Measurements from ENCODE around the gene APEH.
"Not testable (repeated sequence)": the region's sequence is repeated elsewhere in the genome, so short reads cannot be mapped to it uniquely, and the experiment has no call there.

APEH gene

DNA sequence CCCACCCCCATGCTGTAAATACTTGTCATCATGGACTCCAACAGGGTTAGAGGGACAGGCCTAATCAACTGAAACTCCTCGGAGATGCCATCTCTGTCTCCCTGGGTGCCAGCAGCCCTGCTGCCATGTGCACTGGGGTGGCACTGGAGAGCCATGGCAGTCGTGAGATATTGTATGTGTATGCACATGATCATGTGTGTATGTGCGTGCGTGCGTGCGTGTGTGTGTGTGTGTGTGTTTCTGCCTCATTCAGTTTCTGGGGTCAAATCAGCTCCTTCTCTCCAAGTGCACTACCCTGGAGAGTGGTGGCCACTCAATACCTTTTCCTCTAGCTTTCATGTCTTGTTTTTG, 3.2 kb upstream of the APEH start:
- no peak for DNase-seq

DNA sequence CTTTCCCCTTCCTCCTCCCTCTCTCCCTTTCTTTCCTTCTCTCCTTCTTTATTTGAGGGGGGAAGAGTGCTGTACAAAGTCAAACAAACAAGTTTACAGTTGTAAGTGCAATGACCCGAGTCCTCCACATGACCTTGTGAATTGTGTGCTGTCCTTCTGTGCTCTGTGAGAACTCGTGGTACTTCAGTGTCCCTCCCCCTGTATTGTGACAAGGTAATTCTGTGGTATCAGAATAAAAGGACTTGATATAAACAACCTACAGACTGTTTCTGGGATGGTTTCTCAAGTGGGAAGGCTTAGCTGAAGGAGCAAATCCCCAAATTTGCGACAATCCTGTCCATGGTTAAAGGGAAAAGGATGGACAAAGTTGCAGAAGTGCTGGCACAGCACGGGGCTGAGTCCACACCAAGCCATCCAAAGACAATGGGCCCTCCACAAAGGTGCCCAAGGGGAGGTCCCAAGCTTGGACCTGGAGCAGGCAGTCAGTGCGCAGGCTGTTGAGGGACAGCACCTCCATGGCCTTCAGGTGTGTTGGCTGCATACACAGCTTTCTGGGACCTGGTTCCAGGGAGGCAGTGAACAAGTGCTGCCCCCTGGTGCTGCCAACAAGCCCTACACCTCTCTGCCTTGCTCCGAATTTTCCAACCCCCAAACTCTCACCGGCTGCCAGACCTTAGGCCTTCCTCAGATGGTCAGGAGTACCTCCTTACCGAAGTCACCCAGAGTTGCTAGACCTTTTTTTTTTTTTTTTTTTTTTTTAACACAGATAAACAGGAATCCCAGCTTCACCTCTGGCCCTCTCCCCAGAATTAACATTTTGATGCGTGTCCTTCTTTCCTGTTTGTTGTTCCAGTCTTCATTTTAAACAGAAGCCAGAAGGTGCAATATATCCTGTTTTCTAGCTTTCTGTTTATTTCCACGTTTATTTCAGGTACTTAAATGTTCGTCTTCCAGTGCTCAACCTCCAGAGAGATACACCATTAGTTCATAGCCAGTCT, 2.6 kb upstream of the APEH start:
- DNase-seq, result peak; percentile 87

DNA sequence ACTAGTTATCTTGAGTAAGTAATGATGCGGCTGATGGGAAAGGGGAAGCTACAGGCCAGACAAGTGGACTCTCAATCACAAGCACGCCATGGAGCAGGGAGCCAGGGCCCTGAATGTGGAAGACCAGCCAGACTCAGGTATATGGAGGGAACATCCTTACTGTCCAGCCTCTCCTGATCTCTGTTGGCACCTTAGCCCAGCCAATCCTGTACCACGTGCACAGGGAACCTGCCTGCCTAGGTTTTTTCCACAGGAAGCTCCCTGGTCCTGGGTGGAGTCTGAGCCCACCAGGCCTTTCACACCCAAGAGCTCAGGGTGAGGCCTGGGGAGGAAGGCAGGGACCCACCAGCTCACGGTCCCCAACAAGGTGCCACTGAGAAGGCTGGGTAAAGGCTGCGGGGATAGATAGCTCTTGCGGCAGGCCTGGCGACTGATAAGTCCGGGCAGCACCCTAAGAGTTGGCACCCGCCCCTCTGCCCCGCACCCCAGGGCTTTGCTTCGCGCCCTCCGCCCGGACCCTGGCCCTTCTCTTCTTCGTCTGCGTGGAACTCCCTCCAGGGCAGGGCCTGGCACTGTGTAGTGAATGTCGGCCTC, 933 bp upstream of the APEH start:
- peak; percentile 92 for DNase-seq

DNA sequence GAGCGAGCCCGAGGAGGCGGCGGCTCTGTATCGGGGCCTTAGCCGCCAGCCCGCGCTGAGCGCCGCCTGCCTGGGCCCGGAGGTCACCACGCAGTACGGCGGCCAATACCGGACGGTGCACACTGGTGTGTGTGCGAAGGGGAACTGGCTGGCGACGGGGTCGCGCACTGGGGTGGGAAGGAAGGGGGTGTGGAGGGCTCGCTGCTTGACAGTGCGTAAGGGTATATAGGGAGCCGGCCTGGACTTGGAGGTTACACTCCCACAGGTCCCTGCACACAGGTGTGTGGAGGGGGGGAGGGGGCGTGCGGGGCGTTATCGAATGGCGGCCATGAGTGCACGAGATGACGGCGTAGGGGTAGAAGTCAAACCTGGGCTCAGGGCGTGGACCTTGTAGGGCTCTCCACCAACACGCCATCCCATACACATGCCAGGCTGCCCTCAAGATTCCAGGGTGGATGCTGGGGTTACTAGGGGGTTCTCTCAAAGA, 389 bp downstream of the APEH start:
- no peak for DNase-seq

DNA sequence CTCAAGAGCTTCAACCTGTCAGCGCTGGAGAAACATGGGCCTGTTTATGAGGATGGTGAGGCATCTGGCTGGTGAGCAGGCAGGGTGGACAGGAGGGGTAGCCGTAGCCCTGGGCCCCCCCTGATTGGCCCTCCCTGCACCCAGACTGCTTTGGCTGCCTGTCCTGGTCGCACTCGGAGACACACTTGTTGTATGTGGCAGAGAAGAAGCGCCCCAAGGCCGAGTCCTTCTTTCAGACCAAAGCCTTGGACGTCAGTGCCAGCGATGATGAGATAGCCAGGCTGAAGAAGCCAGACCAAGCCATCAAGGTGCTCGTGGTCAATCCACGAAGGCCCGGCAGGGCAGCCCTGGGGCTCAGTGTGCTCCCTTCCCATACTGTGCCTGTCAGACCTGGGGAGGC, 1.8 kb downstream of the APEH start:
- DNase-seq, result no peak

DNA sequence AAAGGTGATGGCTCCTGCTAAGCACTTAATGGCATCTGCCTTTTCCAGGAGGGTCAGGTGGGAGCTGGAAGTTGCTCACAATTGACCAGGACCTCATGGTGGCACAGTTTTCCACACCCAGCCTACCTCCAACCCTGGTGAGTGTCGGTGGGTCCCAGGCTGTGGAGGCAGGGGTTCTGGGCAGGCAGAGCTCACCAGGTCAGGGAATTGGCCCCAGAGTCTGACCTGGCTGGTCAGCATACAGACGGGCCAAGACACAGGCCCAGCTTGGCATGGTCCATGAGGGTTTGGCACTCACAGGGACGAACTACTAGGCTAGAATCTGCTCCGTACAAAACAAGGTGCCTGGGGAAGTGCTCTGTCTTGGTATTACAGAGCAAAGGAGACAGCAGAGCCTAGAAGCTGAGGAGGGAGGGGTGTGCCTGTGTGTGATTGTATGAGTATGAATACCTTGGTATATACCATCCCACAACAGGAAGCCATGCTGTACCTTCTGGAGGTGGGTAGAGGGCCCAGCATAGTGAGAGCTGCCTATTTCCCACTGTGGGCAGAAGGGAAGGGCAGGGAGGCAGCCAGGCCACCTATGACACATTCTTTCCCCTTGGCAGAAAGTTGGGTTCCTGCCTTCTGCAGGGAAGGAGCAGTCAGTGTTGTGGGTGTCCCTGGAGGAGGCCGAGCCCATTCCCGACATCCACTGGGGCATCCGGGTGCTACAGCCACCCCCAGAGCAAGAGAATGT, 6.5 kb downstream of the APEH start:
- no peak for DNase-seq

DNA sequence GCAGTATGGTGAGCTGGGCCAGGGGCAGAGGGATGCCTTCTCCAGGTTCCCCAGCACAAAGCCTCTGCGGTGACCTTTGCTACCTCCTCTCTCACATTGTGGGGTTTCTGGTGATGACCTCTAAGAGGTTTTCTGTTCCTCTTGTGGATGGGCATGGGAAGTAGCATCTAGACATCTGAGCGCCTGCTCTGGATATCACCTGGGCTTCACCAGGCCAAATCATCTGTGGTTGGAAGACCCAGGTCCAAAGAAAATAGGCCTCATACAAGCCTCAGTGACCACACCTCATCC, 7.0 kb downstream of the APEH start:
- no peak for DNase-seq

DNA sequence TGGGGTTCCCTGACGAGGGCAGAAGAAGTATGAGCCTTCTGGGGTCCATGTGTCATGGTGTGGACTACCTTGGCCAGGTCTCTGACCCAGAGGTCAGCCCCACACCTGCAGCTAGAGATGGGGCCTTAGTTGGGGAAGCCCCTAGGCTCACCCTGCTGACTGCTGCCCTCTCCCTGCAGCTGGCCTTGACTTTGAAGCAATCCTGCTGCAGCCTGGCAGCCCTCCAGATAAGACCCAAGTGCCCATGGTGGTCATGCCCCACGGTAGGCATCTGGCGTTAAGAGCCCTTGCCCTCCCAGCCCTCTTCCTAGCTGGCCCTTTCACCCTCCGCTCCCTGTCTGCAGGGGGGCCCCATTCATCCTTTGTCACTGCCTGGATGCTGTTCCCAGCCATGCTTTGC, 7.4 kb downstream of the APEH start:
- no peak for DNase-seq

DNA sequence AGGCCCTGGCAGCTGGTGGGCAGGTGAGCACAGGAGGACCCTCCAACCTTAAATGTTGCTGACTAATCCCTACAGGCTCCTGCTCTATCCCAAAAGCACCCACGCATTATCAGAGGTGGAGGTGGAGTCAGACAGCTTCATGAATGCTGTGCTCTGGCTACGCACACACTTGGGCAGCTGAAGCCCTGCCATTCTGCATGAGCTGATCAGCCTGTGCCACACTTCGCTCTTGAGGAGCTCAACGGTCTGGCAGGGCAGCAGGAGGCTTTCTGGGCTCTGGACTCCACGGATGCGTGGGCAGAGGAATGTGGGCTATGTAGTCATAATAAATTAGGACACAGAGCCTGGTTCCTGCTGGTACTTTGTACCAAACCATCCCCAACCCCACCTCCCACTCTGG, 9.0 kb downstream of the APEH start:
- no peak for DNase-seq

DNA sequence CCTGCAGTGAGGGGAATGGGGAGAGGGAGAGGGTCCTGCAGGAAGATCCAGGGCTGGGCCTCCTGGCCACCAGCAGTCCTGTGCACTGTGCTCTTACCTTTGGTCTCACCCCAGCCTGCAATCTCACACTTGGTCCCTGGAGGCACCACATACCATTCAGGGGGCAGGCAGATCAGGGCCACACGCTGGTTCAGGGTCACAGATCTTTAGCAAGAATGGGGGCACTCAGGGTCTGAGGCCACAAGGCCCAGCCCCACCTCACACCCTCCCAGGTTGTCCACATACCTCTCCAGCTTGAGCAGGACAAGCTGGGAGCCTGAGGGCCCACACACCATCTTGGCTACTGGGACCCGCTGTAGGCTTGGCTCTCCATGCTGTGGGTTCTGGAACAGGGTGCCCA, 10.3 kb downstream of the APEH start:
- DNase-seq, result peak; percentile 30

DNA sequence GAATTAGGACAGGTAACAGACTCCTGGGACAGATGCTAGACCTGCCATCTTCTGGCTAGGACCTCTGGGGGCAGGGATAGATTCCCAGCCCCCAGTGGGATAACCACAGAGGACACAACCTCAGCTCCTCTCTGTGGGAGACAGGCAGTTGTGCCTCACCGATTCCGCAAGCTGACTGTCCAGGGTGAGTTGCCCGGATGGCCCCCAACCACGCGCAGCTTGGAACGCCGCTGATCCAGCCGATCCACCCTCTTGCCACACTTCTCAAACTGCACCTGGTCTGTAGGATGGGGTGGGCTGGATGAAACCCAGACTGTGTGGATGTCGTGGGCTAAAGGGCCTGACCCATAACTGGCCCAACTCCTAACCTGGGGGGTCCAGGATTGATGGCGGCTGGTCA, 11.0 kb downstream of the APEH start:
- not testable (repeated sequence) for DNase-seq

DNA sequence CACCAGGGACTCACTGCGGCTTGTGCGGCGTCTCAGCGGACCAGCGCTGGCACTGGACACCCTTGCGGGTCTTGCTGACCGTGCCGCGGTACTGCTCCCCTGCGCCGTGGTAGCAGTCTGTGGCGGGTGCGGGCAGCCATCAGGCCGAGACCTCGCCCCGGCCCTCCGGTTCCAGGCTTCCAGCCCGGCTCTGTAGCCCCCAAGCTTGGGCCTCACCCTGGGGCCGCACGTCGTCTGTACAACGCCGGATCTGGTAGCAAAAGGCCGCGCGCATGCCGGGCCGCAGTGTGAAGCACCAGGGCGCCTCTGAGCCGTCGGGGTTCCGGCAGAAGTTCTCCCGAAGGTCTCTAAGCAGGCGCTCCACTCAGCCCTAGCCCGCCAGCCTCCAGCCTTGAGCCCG, 11.7 kb downstream of the APEH start:
- not testable (repeated sequence) for DNase-seq

DNA sequence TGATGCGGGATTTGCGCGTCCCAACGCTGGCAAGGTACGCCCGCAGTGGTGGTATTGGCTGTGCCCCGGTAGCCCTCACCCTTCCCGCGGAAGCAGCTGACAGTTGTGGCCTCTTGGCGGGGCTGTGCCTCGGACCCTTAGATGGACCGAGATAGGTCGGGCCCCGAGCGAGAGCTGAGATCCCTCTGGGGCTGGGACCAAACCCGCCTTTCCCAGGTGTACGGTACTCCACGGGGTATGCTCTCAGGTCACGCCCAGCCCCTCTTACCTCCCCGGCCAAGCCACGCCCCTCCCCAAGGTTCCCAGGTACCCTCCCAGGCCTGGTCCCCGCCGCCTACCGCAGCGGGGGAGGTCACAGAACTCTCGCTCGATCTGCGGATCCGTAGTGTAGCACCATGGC, 12.2 kb downstream of the APEH start:
- DNase-seq, result peak; percentile 65

DNA sequence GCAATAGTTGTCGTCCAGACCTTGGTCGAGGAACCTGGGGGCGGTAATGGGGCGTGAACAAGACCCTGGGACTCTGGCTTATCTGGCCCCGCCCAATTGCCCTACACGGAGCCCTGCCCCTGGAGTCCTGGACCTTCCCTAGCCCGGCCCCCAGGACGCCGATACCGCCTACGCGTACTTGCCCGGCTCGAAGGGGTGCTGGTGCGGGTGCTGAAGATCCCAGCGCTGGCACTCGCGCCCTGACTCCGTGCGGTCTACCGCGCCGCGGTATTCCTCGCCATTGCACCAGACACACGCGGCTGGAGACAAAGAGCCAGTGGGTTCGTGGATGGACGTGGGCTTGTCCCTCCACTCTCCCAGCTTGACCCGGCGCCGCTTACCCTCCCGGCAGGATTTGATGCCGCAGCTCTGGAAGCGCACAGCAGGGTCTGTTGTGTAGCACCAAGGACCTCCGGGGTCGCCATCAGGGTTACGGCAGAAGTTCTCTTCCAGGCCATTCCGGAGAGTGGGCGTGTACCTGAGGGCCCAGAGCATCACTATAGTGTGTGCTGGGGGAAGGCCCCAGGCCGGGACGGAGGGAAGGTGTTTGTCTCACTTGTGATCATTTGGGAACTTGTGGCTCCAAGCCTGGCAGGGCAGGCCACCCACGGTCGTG, 12.7 kb downstream of the APEH start:
- DNase-seq, result peak; percentile 92

DNA sequence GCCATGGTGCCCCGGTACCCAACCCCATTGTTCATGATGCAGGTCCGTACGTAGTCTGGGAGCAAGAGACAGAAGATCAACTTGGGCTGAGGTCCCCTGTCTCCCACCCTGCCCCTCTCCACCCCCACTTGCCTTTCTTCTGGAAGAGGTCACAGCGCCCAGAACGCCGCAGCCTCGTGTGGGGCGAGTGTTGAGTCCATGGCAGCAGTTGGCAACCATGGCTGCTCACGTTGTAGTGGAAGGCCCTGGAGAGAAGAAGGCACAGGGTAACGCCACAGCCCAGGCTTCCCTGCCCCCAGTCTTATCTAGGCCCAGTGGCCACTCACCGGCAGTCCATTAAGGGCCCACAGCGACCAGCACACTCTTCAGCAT, 13.3 kb downstream of the APEH start:
- DNase-seq, result not testable (repeated sequence)

DNA sequence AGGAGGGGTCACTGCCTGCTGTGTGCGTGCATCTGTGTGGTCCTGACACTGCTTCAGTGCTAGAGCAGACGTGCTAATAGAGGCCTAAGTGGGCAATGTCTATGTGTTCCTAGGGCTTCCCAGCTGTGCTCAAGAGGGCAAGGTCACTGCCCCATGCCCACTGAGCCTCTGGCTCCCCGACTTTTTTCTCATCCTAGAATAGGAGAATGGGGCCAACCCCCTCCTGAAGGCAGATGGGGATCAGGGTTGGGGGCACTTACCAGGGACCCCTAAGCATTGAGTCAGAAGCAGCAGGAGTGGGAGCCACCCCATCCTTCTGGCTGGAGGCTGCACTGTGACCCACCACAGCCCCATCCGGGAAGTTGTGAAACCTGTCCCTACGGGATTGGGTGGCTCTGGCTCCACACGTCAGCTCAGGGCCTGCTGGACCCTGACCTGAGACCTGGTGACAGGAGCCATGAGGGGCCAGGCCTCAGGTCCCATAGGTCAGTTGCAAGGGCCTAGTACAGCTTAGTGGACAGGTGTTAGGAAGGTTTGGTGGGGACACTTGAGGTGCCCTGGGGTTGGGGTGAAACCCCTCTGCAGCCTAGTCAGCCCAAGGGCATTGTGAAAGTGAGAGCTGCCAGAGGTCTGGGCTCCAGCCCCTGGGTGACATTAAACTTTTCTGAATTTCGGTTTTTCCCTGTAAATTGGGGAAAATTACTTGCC, 14.3 kb downstream of the APEH start:
- peak; percentile 27 for DNase-seq

DNA sequence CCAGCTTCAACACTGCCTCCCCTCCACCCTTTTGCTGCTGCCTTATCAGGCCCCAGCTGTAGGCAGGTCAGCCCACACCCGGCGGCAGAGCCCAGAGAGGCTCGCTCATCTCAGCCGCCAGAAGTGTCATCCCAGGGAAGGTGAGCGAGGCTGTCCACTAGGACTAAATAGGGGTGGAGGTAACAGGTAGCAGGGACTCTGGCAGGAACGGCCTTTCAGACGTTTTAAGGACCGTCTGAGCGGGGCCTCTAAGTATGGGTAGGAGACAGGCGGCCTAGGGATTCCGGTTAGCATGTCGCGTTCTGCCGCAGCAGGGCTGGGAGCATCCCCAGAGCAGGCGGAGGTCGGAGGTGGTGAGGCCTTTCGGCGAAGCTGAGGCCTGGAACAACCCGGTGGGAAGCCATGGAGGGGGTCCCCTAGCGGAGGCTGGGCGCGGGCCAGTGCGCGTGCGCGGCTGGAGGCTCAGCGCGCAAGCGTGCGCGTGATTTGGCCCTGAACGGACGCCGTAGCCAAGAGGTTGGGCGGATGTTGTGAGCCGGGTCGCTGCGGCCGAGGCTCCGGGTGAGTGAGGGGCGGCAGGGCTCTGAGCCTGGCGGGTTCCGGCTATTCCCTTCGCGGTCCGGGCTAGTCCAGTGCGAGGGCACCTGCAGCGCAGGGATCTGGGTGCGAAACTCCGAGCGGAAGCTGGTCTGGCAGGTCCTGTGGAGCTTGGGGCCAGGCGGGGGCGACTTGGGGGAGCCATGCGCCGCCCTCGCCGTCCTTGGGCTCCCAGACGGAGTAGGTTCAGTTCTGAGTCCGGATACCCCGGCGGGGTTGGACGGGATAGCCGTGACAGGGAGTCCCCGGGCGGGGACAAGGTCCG, 15.1 kb downstream of the APEH start, which contains the start of the genes MST1 and RNF123:
Gene MST1, minus strand, starts transcription at position 429 of the 862 bp plus-strand sequence. CDS start 783 bp downstream, outside the sequence.
Gene RNF123, plus strand, starts transcription at position 512 of the 862 bp plus-strand sequence. CDS start 1,609 bp downstream, outside the sequence.
- DNase-seq, result peak; percentile 95

DNA sequence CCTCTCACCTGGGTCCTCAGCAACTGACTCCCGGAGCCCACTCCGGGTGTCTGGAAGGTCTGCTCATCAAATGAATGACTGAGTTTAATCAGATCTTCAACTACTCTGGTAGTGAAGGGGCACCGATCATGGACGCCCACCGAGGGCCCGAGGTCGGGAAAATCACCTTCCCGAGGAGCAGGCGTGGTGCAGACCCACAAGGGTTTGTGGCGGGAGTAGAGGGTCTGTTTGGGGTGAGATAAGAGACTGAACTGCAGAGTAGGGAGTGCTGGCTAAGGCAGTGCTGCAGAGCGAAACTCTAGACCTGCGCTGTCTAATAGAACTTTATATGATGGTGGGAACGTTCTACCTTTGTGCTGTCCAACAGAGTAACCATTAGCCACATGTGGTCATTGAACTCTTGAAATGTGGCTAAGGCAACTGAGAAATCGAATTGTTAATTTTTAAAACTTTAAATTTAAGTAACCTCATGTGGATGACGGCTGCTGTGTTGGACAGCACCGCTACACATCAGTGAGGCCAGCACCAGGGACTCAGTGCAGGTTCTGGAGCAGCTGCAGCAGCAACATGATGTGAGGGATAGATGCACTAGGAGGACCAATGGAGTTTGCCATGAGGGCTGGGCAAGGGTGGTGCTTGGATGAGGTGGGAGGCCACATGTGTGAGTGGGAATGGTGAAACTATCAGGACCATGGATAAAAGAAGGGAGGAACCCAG, 15.9 kb downstream of the APEH start:
- DNase-seq, result peak; percentile 79

DNA sequence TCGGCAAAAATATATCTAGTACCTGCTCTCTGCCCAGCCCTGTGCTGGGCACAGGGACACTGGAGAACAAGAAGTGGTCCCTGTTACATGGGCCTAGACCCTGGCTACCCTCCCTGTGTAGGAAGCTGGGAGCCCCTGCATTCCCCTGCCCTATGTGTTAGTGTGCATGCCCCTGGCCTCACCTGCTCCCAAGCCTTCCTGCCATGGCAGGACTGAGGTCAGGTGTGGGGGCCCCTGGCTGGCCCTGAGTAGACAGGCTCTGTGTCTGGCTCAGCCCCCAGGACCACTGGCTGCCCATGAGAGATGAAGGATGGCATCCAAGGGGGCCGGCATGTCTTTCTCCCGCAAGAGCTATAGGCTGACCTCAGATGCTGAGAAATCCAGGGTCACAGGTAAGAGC, 16.7 kb downstream of the APEH start:
- DNase-seq, result not testable (repeated sequence)

DNA sequence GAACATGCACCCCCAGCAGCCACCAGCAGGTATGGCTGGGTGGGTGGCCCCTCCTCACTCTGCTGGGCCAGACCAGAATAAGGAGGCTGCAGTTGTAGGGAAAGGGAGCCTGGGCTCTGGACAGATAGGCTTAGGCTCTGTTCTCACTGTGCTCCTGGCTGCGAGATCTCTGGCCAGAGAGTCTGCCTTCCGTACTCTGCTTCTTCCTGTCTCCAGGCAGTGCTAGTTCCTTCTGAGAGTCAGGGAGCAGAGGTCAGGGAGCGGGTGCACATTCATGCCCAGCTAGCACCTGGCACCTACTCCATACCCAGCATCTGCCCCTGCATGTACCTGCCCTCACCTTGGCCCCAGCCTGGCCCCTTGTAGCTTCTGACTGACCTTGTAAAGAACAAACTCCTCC, 17.3 kb downstream of the APEH start:
- DNase-seq, result not testable (repeated sequence)

All from hematopoietic multipotent progenitor cell treated with erythropoietin and hydrocortisone succinate and interleukin-3 and kit ligand, for 4 days (in vitro differentiated cells).